HepG2 (cell line): ENCODE results near the gene AHSA1. TPM values are rescaled to one million over a fixed set of nuclear protein-coding genes. Genes with fewer than 3 reads are reported as not detected.

Experiments
- ATAC-seq: fragments of 200-7000 bp; cut with Tn5 transposase; 3 replicates; pipeline ENCODE4 v1.9.1; 2020; ENCODE audit warnings: mild to moderate bottlenecking, moderate library complexity
- BruUV-seq: library from RNA; stranded (reverse); fragments of 400-500 nt; replicated peaks from 2 replicates; lab custom pipeline; 2021; lab: Mats Ljungman, UMichigan
- CTCF ChIA-PET: fragments of 300-600 bp; formaldehyde crosslinking; extraction: SDS; loops from one replicate; lab custom pipeline; 2021; ENCODE audit warnings: low total read pairs, inconsistent platforms, low intra/inter-chr PET ratio; lab: Yijun Ruan, JAX
- POLR2A ChIA-PET: fragments of 350-600 bp; sonication (Branson Sonifier 250); formaldehyde crosslinking; loops from one replicate; lab custom pipeline; 2020; ENCODE audit warnings: antibody characterized with exemption, inconsistent platforms; lab: Yijun Ruan, JAX
- DNase-seq: peaks from one replicate; pipeline ENCODE4 v3.0.0-alpha.2; 2015; ENCODE audit warnings: low spot score
- FAIRE-seq: peaks from 3 replicates; lab custom pipeline; 2011; peaks lifted over from hg19 to GRCh38; lab: Jason Lieb, UNC
- H2AFZ ChIP-seq: one replicate; pipeline ENCODE4 v1.6.1; 2011; ENCODE audit warnings: low read length, inconsistent platforms
- H3K27ac ChIP-seq: fragments of 300-600 bp; 3 replicates; pipeline ENCODE4 v1.8.0; 2011; ENCODE audit warnings: mixed run types, mild to moderate bottlenecking, mixed read lengths, low read length, inconsistent platforms; ENCODE audit not compliant: insufficient read depth; ENCODE audit errors: extremely low read length
- H3K27me3 ChIP-seq, 2 experiments: fragments of 200-600 bp in 1 of 2; 2 replicates in 1 of 2; 3 replicates in 1 of 2; pipeline versions ENCODE4 v1.6.0 to v1.8.0; 2011; ENCODE audit warnings: low read length in 2 of 2, mild to moderate bottlenecking in 2 of 2, moderate library complexity in 2 of 2, inconsistent platforms in 1 of 2; ENCODE audit not compliant: insufficient read depth in 2 of 2, control insufficient read depth in 1 of 2
- H3K36me3 ChIP-seq, 2 experiments: fragments of 200-600 bp in 1 of 2; replicated peaks in 1 of 2; 2 replicates in 1 of 2; 3 replicates in 1 of 2; pipeline versions ENCODE4 v1.5.1 to v1.8.0; 2011; ENCODE audit warnings: low read length in 2 of 2, inconsistent platforms in 1 of 2; ENCODE audit not compliant: insufficient read depth in 2 of 2, control insufficient read depth in 1 of 2
- H3K4me1 ChIP-seq: 2 replicates; pipeline ENCODE4 v1.5.1; 2012; ENCODE audit warnings: low read length, inconsistent platforms; ENCODE audit not compliant: insufficient read depth
- H3K4me2 ChIP-seq: 2 replicates; pipeline ENCODE4 v1.6.0; 2011; ENCODE audit warnings: low read depth, low read length, inconsistent platforms
- H3K4me3 ChIP-seq, 3 experiments: fragments of 200-600 bp in 1 of 3; sonication (generic), shearing (Covaris generic) in 1 of 3; replicated peaks in 1 of 3; 2 replicates each; pipeline ENCODE4 v1.5.1; 2011 to 2016; ENCODE audit warnings: low read length in 3 of 3, inconsistent platforms in 2 of 3, low read depth in 2 of 3, mild to moderate bottlenecking in 2 of 3, control low read depth in 1 of 3, mixed read lengths in 1 of 3; ENCODE audit not compliant: insufficient read depth in 1 of 3
- H3K79me2 ChIP-seq: one replicate; pipeline ENCODE4 v1.6.1; 2011; ENCODE audit warnings: low read length, inconsistent platforms; ENCODE audit not compliant: insufficient read depth
- H3K9ac ChIP-seq: 2 replicates; pipeline ENCODE4 v1.6.0; 2011; ENCODE audit warnings: mild to moderate bottlenecking, low read depth, low read length, inconsistent platforms; ENCODE audit not compliant: insufficient read depth
- H3K9me3 ChIP-seq: 2 replicates; pipeline ENCODE4 v1.5.1; 2012; ENCODE audit warnings: mild to moderate bottlenecking, low read length
- H4K20me1 ChIP-seq: 2 replicates; pipeline ENCODE4 v1.6.0; 2011; ENCODE audit warnings: inconsistent platforms, mild to moderate bottlenecking, low read length, moderate library complexity; ENCODE audit not compliant: insufficient read depth
- ELF3 ChIP-seq: IDR thresholded peaks from 2 replicates; pipeline ENCODE4 v1.6.1; 2016; ENCODE audit warnings: missing genetic modification reagents, missing compliant biosample characterization
- HNF4G ChIP-seq, 2 experiments: sonication (generic) in 1 of 2; formaldehyde crosslinking in 1 of 2; IDR thresholded peaks; 2 replicates each; pipeline versions ENCODE4 v1.4.0 to v1.6.1; 2011 to 2020; ENCODE audit warnings: borderline replicate concordance in 2 of 2, low read depth in 2 of 2, mild to moderate bottlenecking in 2 of 2, low read length in 1 of 2, missing genetic modification reagents in 1 of 2, moderate library complexity in 1 of 2
- JARID2 ChIP-seq: sonication (generic); formaldehyde crosslinking; IDR thresholded peaks from 2 replicates; pipeline ENCODE4 v1.8.1; 2023; ENCODE audit warnings: missing genetic modification reagents, inconsistent platforms; ENCODE audit not compliant: insufficient replicate concordance
- NFE2L2 ChIP-seq: fragments of 150-350 bp; IDR thresholded peaks from 2 replicates; pipeline ENCODE4 v1.6.1; 2014; ENCODE audit warnings: low read length
- SNAI1 ChIP-seq: sonication (generic); formaldehyde crosslinking; IDR thresholded peaks from 2 replicates; pipeline ENCODE4 v1.5.0; 2020; ENCODE audit warnings: mild to moderate bottlenecking, missing genetic modification reagents, borderline replicate concordance
- XRCC5 ChIP-seq: fragments of 200-400 bp; formaldehyde crosslinking; optimal IDR thresholded peaks from 2 replicates; pipeline ENCODE3; 2017; ENCODE audit warnings: mild to moderate bottlenecking, low read length
- ZBTB1 ChIP-seq: sonication (generic); formaldehyde crosslinking; IDR thresholded peaks from 2 replicates; pipeline ENCODE4 v1.4.0; 2020; ENCODE audit warnings: missing genetic modification reagents, borderline replicate concordance
- ZNF3 ChIP-seq: IDR thresholded peaks from 2 replicates; pipeline ENCODE4 v1.7.0; 2017; ENCODE audit warnings: inconsistent platforms
- WGBS: methylation state at CpG from one replicate; pipeline ENCODE4 v1.1.6; 2017; ENCODE audit warnings: low lambda C conversion rate; 5-methylcytosine and 5-hydroxymethylcytosine counted together
- in situ Hi-C: cut with HindIII; loops from 2 replicates; pipeline ENCODE4 v1.10.0; 2017; ENCODE audit warnings: low pct_unique_long_range_greater_than_20kb; ENCODE audit not compliant: extremely low pct_ligation_motif_present
- intact Hi-C: fragments of 100-400 bp; cut with micrococcal nuclease; formaldehyde crosslinking; loops from one replicate; pipeline ENCODE4 v1.10.0; 2022; ENCODE audit not compliant: unreplicated experiment
- polyA plus RNA-seq, 8 experiments: library from polyadenylated mRNA; depleted of rRNA in 3 of 8; stranded (reverse) in 7 of 8; unstranded in 1 of 8; fragments of >200 nt; fragmentation: Illumina TruSeq in 4 of 8; extraction: Trizol in 4 of 8; gene quantifications; 2 replicates each; pipeline versions ENCODE4 v1.2.1 to v1.2.3, GENCODE V29; 2011 to 2016; ENCODE audit warnings: low read depth in 4 of 8, missing spikeins in 1 of 8, mixed read lengths in 1 of 8; ENCODE audit not compliant: insufficient read depth in 1 of 8
- total RNA-seq, 5 experiments: library from RNA; depleted of rRNA; stranded (reverse); fragments of >200 nt; fragmentation: Illumina TruSeq; extraction: Trizol; gene quantifications; 2 replicates each; pipeline ENCODE4 v1.2.3, GENCODE V29; 2016; ENCODE audit warnings: low read depth in 1 of 5
- TF ChIP-seq, protein P1 (sequence below): IDR thresholded peaks from 2 replicates; pipeline ENCODE4 v1.6.1; 2016; ENCODE audit warnings: low read depth
- TF ChIP-seq, protein P2 (sequence below): fragments of 450-650 bp; IDR thresholded peaks from 2 replicates; pipeline ENCODE4 v1.6.1; 2017; ENCODE audit warnings: mild to moderate bottlenecking

The AHSA1 gene
- total and polyA plus RNA-seq, 2 of the 13 experiments (the other 11 are each of a cell fraction or from before 2014, with no cell fraction given), result 113 to 241 TPM

DNA sequence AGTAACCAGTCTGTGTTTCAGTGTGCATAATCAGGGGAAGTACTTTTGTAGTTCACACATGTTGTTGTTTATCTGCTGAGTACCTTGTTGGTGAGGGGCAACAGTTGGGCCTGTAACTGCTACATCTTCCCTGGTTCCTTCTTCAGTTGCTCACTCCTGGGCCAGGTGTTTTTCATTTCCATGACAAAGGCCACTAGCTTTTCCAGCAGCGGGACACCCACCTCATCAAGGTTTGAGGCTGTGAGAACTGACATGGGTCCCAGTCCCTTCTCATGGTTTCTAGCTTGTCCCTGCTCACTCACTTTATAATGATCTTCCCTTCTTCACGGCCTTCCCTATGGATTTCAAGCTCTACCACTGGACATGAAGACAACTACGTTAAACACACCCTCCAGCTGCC lies 33.0 kb upstream of the AHSA1 start:
- H3K4me2 ChIP-seq, result no peak overlapping the region
- no peak for ATAC-seq
- peaks cover 6 to 53% of the 10 kb centered on the region in 2 experiments for H3K36me3 ChIP-seq
- no TSS peak for BruUV-seq
- intact Hi-C loops, result no loop called here
- CTCF ChIA-PET, result no interaction called here
- no peak overlapping the region for H3K4me3 ChIP-seq
- no peaks in the 10 kb centered on the region for H3K27me3 ChIP-seq
- no peak overlapping the region for H2AFZ ChIP-seq
- FAIRE-seq, result no peak
- TF ChIP-seq, protein P1, sequence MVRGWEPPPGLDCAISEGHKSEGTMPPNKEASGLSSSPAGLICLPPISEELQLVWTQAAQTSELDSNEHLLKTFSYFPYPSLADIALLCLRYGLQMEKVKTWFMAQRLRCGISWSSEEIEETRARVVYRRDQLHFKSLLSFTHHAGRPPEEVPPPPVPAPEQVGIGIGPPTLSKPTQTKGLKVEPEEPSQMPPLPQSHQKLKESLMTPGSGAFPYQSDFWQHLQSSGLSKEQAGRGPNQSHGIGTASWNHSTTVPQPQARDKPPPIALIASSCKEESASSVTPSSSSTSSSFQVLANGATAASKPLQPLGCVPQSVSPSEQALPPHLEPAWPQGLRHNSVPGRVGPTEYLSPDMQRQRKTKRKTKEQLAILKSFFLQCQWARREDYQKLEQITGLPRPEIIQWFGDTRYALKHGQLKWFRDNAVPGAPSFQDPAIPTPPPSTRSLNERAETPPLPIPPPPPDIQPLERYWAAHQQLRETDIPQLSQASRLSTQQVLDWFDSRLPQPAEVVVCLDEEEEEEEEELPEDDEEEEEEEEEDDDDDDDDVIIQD (CRISPR knock-in tag), result no peak
- TF ChIP-seq, all 625 proteins: peak for 0
- Histone ChIP-seq H3K4me1 (no peaks in the 10 kb centered on the region), H4K20me1 (no peaks in the 10 kb centered on the region), H3K9me3 (peaks cover 2% of the 10 kb centered on the region; the same call in 1 of the 2 replicates), H3K27ac (no peak overlapping the region), H3K79me2 (no peaks in the 10 kb centered on the region), H3K9ac (no peak overlapping the region)
- in situ Hi-C loops, result no loop called here
- WGBS, result 99% methylated on average over 3 of the region's 3 CpGs
- no peak for DNase-seq
- POLR2A ChIA-PET, result no interaction called here

DNA sequence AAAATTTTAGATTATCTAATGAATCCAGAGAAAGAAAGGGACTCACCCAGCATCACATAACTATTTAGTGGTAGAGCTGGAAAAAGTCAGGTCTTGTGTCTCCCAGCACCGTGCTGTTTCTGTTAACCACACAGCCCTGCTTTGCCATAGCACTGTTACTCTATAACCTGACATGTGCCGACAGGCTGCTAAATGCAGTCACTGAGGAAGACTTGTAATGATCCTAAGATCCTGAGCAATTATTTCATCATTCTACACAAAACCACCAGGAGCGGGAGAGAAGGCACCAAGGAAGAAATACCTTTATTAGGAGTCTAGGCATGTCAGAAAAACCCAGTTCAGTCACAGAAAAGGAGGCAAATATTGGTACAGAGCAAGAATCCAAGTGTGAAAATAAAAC lies 31.5 kb upstream of the AHSA1 start:
- in situ Hi-C loops, result no loop called here
- H3K4me1 ChIP-seq, result no peaks in the 10 kb centered on the region
- H3K4me3 ChIP-seq, result no peak overlapping the region
- ChIA-PET CTCF (no interaction called here), POLR2A (no interaction called here)
- no TSS peak for BruUV-seq
- no peak for DNase-seq
- no peaks in the 10 kb centered on the region for H3K79me2 ChIP-seq
- no peaks in the 10 kb centered on the region for H4K20me1 ChIP-seq
- no peak overlapping the region for H3K9ac ChIP-seq
- peaks cover 6 to 56% of the 10 kb centered on the region in 2 experiments for H3K36me3 ChIP-seq
- H3K9me3 ChIP-seq, result no peaks in the 10 kb centered on the region
- no peak overlapping the region for H3K27ac ChIP-seq
- intact Hi-C loops, result no loop called here
- no peak for ATAC-seq
- H2AFZ ChIP-seq, result no peak overlapping the region
- H3K27me3 ChIP-seq, result no peaks in the 10 kb centered on the region
- 99% methylated on average over 3 of the region's 3 CpGs for WGBS
- no peak overlapping the region for H3K4me2 ChIP-seq
- no peak for FAIRE-seq
- TF ChIP-seq JARID2 (CRISPR knock-in tag) (no peak), ZBTB1 (no peak), SNAI1 (CRISPR knock-in tag) (no peak), XRCC5 (no peak), ZNF3 (no peak), ELF3 (no peak), NFE2L2 (no peak), HNF4G (IDR thresholded peaks at IDR 0.05; ENCODE audit: borderline replicate concordance, low read depth, low read length) (no peak), HNF4G (CRISPR knock-in tag; IDR thresholded peaks at IDR 0.05; ENCODE audit: borderline replicate concordance, low read depth) (no peak)
- TF ChIP-seq, protein P2, sequence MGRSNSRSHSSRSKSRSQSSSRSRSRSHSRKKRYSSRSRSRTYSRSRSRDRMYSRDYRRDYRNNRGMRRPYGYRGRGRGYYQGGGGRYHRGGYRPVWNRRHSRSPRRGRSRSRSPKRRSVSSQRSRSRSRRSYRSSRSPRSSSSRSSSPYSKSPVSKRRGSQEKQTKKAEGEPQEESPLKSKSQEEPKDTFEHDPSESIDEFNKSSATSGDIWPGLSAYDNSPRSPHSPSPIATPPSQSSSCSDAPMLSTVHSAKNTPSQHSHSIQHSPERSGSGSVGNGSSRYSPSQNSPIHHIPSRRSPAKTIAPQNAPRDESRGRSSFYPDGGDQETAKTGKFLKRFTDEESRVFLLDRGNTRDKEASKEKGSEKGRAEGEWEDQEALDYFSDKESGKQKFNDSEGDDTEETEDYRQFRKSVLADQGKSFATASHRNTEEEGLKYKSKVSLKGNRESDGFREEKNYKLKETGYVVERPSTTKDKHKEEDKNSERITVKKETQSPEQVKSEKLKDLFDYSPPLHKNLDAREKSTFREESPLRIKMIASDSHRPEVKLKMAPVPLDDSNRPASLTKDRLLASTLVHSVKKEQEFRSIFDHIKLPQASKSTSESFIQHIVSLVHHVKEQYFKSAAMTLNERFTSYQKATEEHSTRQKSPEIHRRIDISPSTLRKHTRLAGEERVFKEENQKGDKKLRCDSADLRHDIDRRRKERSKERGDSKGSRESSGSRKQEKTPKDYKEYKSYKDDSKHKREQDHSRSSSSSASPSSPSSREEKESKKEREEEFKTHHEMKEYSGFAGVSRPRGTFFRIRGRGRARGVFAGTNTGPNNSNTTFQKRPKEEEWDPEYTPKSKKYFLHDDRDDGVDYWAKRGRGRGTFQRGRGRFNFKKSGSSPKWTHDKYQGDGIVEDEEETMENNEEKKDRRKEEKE, result no peak
